ENCODE data around the gene DCDC2B.
"Not testable (repeated sequence)": the region's sequence is repeated elsewhere in the genome, so short reads cannot be mapped to it uniquely, and the experiment has no call there.

Gene DCDC2B

DNA sequence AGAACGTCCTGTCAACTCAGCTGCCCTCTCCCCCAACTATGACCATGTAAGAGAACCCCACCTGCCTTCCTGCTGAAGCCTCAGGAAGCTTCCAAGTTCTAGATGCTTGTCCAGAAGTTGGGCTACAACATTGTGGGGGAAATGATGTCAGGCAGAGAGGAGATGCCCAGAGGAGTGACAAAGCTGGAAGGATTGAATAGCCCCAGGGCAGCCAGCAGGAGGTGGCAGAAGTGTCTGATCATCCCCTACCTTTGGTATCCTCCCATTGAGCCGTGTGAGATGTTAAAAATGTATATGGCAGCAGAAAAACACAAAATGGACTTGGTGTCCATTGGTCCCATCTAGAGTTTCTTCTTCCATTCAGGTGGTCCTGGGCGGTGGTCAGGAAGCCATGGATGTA, 19.9 kb downstream of the DCDC2B start:
- no peak for DNase-seq

GRCh38 chr1:32231843-32232432, 23.0 kb downstream of the DCDC2B start:
- no peak for DNase-seq

DNA sequence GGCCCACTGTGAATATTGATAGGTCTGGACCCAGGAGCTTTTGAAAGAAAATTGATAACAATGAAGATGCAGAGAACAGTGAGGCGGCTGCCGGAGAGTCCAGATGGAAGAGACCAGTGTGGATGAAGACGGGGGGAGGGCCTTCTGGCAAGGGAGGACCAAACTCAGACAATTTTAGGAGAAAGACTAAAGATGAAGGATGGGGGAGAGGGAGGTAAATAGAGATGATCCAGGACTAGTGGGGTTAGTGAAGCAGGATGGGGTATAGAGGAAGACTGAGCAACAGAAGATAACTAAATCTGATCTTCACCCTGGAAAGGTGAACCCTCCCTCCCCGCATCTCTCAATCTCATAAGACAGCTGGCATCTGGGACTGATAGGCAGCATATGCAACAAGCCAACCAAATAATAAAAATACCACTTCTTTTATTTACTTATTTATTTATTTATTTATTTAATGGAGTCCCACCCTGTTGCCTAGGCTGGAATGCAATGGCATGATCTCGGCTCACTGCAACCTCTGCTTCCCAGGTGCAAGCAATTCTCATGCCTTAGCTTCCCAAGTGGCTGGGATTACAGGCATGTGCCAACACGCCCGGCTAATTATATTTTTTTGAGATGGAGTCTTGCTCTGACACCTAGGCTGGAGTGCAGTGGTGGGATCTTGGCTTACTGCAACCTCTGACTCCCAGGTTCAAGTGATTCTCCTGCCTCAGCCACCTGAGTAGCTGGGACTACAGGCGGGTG, 23.8 kb downstream of the DCDC2B start:
- DNase-seq, result no peak

DNA sequence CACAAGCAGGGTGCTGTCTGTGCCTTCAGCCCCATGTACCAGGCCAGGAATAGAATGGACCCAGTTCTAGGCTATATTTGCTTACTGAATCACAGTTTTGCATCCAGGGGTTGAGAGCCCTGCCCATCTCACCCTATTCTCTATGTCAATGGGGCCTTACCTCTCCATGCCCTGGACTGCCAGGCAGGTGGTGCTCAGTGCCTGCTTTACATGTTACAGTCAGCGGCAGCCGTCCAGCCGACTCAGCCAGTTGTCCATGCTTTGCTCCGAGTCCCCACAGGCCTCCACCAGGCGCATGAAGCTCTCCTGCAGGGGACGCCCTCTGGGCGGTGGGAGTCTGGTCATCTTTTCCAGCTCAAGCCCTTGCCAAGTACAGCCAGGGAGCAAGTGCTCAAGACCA, 25.9 kb downstream of the DCDC2B start:
- DNase-seq, result no peak

DNA sequence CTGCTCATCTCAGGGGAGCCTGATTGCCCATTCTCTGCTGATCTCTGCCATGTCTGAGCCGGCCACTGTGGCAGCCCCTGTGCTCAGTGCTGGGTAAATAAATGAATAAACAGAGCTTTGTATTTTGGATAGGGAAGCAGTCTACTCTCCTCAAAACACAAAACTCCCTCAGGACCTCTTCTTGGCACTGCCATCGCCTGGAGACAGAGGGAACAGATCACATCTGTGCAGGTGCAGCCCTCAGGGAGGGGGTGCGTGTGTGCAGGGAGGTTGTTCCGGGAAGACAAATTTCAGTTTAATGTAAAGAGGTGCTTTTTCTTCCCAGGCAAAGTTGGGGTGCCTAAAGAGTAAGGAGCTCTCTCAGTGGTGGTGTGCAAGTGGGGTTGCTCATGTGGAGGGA, 30.4 kb downstream of the DCDC2B start:
- DNase-seq, result no peak

DNA sequence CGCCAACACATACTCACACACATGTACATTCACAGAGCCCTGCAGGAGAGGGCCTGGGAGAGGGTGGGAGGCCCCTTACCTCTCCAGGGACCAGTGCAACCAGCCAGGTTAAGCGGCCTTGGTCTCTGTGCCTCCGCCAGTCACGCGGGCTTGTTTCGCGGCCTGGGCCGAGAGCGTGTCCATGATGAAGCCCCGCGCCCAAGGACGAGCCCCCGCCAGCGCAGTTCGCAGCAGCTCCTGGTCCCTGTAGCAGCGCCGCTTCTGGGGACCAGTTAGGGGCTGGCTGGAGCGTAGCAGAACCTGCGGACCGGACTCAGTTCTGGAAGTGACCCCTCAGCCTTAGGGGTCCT, 30.9 kb downstream of the DCDC2B start:
- no peak for DNase-seq

- peak; percentile 56 to 70 for DNase-seq
Observed at GRCh38 chr1:32240140-32240951, 31.5 kb downstream of the DCDC2B start.

DNA sequence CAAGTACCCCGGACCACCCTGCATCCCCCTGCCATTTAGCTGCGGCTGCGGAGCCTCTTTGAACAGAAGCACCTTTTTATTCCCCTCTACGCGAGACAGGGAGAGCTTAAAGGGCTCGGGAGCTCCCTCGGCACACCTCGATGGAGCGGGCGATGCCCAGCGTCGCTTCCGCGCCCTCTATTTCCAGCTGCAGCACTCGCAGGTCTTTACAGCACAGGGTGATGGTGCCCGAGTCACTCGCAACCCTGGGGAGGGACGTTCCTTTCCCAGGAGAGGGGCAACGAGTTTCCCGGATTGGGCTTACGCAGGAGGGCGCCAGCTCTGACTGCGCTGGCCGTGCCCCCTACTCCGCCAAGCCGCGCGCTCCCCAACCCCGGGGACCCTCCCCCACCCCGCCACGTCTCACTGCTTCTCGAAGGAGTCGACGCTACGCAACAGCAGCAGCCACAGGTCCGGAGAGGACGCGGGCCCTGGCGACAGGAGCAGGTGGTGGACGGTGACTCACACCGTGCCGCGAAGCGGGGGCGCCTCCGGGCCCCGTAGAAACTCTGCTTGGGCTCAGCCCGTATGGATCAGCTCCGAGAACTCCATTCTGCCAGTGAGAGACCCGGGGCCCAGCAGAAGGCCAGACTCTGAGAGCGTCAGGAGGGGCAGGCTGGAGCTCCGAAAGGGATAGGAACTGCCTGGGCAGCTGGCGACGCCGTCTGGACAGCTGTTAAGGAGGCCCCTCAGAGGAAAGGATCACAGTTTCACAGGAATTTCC, 32.3 kb downstream of the DCDC2B start:
- peak in 1 of 2 donors; percentile 38 for DNase-seq

DNA sequence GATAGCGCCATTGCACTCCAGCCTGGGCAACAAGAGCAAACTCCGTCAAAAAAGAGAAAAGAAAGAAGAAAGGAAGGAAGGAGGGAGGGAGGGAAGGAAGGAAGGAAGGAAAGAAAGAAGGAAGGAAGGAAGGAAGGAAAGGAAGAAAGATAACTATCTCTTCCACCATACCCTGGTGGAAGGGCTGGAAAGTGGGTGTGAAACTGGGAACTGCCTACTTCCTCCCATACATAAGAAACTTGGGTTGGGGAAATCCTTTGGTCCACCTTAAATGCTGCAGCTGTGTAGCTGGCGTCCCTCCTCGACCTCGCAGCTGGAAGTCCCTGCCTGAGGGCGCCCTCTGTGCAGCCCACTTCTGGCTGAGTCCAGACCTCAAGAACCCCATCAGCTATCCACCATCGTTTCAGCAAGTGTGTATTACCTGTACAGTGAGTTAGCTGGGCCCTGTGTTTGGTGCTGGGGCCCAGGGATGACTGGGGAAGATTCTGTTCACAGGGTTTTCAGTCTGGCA, 33.5 kb downstream of the DCDC2B start:
- DNase-seq, result no peak

DNA sequence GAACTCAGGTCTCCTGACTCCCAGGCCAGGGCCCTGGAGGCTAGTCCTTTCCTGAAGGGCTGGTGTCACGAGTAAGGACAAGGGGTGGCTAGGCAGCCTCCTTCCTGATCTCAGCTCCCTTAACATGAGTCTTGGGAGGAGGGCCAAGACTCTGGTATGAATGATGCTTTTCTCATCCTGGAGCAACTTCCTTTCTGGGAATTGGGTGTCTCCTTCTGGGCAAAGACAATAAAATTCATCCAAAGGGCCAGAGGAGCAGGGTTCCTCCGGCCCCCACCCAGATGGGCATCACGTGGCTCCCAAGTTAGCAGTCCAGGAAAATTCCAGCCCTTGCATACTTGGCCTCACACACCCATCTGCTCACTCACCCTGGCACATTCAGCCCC, 38.0 kb downstream of the DCDC2B start, which contains the start of gene FAM167B:
Gene FAM167B, plus strand, starts transcription at position 335 of the 386 bp plus-strand sequence. CDS start 200 bp downstream, outside the sequence.
- no peak for DNase-seq

DNA sequence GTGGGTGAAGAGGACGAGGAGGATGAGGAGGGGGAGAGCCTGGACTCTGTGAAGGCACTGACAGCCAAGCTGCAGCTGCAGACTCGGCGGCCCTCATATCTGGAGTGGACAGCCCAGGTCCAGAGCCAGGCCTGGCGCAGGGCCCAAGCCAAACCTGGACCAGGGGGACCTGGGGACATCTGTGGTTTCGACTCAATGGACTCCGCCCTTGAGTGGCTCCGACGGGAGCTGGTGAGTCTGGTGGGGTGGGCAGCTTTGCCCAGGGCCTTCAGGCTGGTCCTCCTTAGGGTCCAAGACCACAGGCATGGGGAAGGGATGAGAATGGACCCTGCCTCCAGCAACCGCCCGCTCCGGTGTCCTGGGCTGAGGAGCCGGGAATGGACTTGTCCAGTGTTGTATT, 38.6 kb downstream of the DCDC2B start:
- DNase-seq, result no peak

- DNase-seq, result peak; percentile 75 to 82
Observed at GRCh38 chr1:32247983-32248889, 39.3 kb downstream of the DCDC2B start.

- DNase-seq, result peak; percentile 85 to 88
Observed at GRCh38 chr1:32249831-32250525, 41.1 kb downstream of the DCDC2B start.

GRCh38 chr1:32250893-32251716, 42.2 kb downstream of the DCDC2B start, which contains the start of gene LCK:
TSS of gene LCK (plus strand) at chr1:32251265. CDS start at chr1:32274330, 23,065 bp downstream.
- DNase-seq, result peak; percentile 42 to 63

- DNase-seq, result no peak
Observed at GRCh38 chr1:32255072-32256071, 46.5 kb downstream of the DCDC2B start.

DNA sequence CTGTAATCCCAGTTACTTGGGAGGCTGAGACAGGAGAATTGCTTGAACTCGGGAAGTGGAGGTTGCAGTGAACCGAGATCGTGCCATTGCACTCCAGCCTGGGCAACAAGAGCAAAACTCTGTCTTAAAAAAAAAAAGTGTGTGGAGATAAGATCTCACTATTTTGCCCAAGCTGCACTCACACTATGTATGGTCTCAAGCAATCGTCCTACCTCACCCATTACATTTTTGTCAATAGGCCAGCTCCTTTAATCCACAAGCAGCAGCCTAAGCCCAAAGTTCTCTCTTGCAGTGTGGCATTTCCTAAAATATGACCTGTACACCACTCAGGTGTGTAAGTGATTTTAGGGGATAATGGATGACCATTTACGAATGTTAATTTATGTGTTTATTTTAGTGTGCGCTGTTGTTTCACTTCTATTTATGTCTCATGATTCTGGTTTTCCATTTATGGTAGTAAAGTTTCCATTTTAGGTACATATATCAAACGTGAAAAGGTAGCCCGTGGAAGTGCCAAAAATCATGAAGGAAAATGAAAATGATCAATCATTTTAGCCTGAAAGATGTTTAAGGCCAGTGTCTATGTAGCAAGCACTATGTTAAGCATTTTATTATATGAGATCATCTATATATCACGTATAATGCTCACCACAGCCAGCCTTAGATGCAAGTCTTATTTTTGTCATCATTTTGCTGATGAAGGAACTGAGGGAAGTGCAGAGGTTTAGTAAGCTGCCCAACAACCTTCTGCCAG, 47.8 kb downstream of the DCDC2B start:
- DNase-seq, result no peak

- DNase-seq, result no peak
Observed at GRCh38 chr1:32257227-32257508, 48.3 kb downstream of the DCDC2B start.

DNA sequence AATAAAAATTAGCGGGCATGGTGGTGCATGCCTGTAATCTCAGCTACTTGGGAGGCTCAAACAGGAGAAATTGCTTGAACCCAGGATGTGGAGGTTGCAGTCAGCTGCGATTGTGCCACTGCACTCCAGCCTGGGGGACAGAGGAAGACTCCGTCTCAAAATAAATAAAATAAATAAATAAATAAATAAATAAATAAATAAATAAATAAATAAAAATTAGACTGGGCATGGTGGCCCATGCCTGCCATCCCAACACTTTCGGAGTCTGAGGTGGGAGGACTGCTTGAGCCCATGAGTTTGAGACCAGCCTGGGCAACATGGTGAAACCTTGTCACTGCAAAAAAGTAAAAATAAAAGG, 54.3 kb downstream of the DCDC2B start:
- not testable (repeated sequence) for DNase-seq
